Testis (tissue), 3 donors: ENCODE measurements around the gene TMEM117. TPM values are rescaled to one million over a fixed set of nuclear protein-coding genes. Genes with fewer than 3 reads are reported as not detected.

Experiments used
- DNase-seq: peaks from one replicate; pipeline ENCODE4 v3.0.0-alpha.2; 2019
- H3K27ac ChIP-seq, 2 donors: fragments of 200-600 bp; sonication (generic); one replicate each; pipeline ENCODE4 v1.5.1; 2019
- H3K27me3 ChIP-seq: fragments of 200-600 bp; sonication (generic); one replicate; pipeline ENCODE4 v1.5.1; 2019
- H3K36me3 ChIP-seq: fragments of 200-600 bp; sonication (generic); one replicate; pipeline ENCODE4 v1.5.1; 2017; ENCODE audit warnings: low read depth; ENCODE audit errors: missing control alignments
- H3K4me1 ChIP-seq: fragments of 200-600 bp; sonication (generic); one replicate; pipeline ENCODE4 v1.5.1; 2019
- H3K4me3 ChIP-seq, 2 donors: fragments of 200-600 bp; sonication (generic); one replicate each; pipeline ENCODE4 v1.5.1; 2017 to 2019
- H3K9me3 ChIP-seq: fragments of 200-600 bp; sonication (generic); one replicate; pipeline ENCODE4 v1.5.1; 2017
- POLR2A ChIP-seq: fragments of 450-650 bp; IDR thresholded peaks from one replicate; pipeline ENCODE4 v1.6.1; 2017; ENCODE audit warnings: antibody characterized with exemption, mild to moderate bottlenecking, moderate library complexity
- WGBS, 2 donors: methylation state at CpG; one replicate each; pipeline ENCODE4 v1.1.5; 2018; 5-methylcytosine and 5-hydroxymethylcytosine counted together
- intact Hi-C: fragments of 100-400 bp; cut with DNase I; formaldehyde crosslinking; loops from one replicate; pipeline ENCODE4 v1.15.1; 2023; ENCODE audit warnings: low total_unique reads
- polyA plus RNA-seq: library from polyadenylated mRNA; stranded (reverse); fragments of 350-450 nt; fragmentation: Illumina TruSeq; extraction: RNeasy Lipid Tissue Mini Kit (QIAGEN cat#74804); gene quantifications from one replicate; pipeline ENCODE4 v1.2.3, GENCODE V29; 2014; ENCODE audit warnings: low read depth, low replicate concordance; ENCODE audit not compliant: insufficient read depth
- total RNA-seq, 2 donors: library from RNA; depleted of rRNA; stranded (reverse); fragments of >200 nt; gene quantifications; one replicate each; pipeline ENCODE4 v1.2.3, GENCODE V29; 2016
- TF ChIP-seq, protein P1 (sequence below), 3 experiments: fragments of 450-650 bp in 2 of 3; fragments of 200-600 bp in 1 of 3; sonication (generic) in 1 of 3; IDR thresholded peaks; one replicate each; pipeline ENCODE4 v1.5.1; 2016 to 2019; ENCODE audit warnings: antibody characterized with exemption in 3 of 3, mild to moderate bottlenecking in 2 of 3, moderate library complexity in 1 of 3

TMEM117 gene
- total and polyA plus RNA-seq, 3 donors from 2014 or later: 6.1 to 17.7 (median 14.8) TPM

DNA sequence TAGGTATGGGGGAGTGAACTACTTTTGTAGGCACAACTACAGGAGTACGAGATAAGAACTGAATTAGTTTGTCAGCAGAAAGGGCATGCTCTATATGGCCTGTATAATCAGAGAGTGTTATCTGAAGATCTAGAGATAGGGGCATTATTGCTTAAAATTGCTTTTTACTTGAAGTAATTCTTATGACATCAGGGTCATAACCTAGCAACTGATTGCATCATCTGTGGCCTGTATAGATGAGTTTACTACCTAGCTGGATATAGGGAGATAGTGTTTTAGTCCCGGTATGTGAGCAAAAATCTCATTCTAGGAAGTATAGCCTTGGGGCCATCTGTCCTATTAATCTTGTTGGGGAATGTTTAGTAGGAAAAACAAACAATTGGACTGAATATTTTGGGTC is 142.7 kb downstream of the TMEM117 start:
- TF ChIP-seq, protein P1, sequence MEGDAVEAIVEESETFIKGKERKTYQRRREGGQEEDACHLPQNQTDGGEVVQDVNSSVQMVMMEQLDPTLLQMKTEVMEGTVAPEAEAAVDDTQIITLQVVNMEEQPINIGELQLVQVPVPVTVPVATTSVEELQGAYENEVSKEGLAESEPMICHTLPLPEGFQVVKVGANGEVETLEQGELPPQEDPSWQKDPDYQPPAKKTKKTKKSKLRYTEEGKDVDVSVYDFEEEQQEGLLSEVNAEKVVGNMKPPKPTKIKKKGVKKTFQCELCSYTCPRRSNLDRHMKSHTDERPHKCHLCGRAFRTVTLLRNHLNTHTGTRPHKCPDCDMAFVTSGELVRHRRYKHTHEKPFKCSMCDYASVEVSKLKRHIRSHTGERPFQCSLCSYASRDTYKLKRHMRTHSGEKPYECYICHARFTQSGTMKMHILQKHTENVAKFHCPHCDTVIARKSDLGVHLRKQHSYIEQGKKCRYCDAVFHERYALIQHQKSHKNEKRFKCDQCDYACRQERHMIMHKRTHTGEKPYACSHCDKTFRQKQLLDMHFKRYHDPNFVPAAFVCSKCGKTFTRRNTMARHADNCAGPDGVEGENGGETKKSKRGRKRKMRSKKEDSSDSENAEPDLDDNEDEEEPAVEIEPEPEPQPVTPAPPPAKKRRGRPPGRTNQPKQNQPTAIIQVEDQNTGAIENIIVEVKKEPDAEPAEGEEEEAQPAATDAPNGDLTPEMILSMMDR (IDR thresholded peaks at IDR 0.05): no peak
- TF ChIP-seq POLR2A: no peak
- Histone ChIP-seq H3K36me3 (no peaks in the 10 kb centered on the region), H3K4me3 (no peak overlapping the region), H3K4me1 (no peaks in the 10 kb centered on the region), H3K9me3 (no peaks in the 10 kb centered on the region), H3K27me3 (no peaks in the 10 kb centered on the region), H3K27ac (no peak overlapping the region)
- 87 to 89% methylated on average over 2 of the region's 2 CpGs for WGBS, 2 donors
- intact Hi-C loops: no loop called here
- DNase-seq: no peak

DNA sequence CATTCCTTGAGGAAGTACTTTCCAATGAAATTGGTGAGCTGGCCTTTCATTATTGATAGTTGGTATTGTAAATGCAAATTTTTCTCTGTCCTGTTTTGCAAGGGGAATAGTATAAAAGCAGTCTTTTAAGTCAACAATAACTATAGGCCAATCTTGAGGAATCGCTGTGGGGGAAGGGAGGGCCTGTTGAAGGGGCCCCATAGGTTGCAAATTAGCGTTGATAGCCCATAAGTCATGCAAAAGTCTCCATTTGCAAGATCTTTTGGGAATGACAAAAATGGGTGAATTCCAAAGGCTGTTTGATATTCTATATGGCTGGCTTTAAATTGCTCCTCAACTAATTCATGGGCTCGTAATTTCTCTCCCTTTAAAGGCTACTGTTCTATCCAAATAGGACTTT is 143.6 kb downstream of the TMEM117 start:
- Histone ChIP-seq H3K27me3 (no peaks in the 10 kb centered on the region), H3K27ac (no peak overlapping the region), H3K9me3 (no peaks in the 10 kb centered on the region), H3K4me3 (no peak overlapping the region), H3K36me3 (no peaks in the 10 kb centered on the region), H3K4me1 (no peaks in the 10 kb centered on the region)
- WGBS, 2 donors: 90 to 96% methylated on average over 3 of the region's 3 CpGs
- intact Hi-C loops: no loop called here
- no peak for DNase-seq
- TF ChIP-seq POLR2A: no peak
- TF ChIP-seq, protein P1 (IDR thresholded peaks at IDR 0.05): no peak

DNA sequence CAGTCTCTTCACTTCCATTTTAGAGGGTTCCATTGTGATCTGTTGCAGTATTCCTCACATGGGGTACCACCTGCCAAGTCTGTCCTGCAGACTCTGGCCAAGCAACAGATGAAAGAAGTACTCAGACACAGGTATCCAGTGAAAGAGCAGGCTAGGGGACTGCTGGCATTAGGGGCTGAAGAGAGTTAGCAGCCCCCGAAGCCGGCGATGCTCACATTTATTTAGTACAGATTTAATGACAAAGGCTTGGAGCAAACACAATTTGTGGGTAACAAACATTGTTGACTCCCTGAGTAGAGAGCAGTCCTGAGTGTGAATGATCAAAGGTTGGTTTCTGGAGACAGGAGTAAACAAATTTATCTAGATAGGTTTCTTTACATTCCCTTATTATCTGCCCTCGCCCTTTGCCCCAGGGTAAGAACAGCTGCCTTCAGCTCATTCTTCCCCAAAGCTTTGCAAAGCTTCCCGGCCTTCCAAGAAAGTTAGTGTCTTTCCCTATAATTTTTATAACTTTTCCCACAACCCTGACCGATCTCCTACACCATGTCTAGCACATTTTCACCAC is 144.8 kb downstream of the TMEM117 start:
- 96% methylated on average over 6 of the region's 6 CpGs for WGBS, 2 donors
- TF ChIP-seq, protein P1 (IDR thresholded peaks at IDR 0.05): no peak
- TF ChIP-seq POLR2A: no peak
- Histone ChIP-seq H3K4me3 (no peak overlapping the region), H3K36me3 (no peaks in the 10 kb centered on the region), H3K27ac (no peak overlapping the region), H3K27me3 (no peaks in the 10 kb centered on the region), H3K9me3 (no peaks in the 10 kb centered on the region), H3K4me1 (no peaks in the 10 kb centered on the region)
- DNase-seq: no peak
- intact Hi-C loops: no loop called here

DNA sequence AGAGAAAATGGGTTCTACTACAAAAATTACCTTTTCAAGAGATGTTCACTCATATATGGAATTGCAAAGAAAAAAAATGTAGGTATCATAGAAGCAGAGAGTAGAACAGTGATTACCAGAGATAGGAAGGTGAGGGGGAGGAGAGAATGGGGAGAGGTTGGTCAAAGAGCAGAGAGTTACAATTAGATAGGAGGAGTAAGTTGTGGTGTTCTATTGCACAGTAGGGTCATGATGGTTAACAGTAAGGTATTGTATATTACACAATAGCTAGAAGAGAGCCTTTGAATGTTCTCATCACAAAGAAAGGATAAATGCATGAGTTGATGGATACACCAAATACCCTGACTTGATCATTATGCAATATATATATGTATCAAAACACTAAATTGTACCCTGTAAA is 145.8 kb downstream of the TMEM117 start:
- H3K9me3 ChIP-seq: no peaks in the 10 kb centered on the region
- no peak for TF ChIP-seq POLR2A
- TF ChIP-seq, protein P1 (IDR thresholded peaks at IDR 0.05): no peak
- no peaks in the 10 kb centered on the region for H3K36me3 ChIP-seq
- no peak overlapping the region for H3K27ac ChIP-seq
- no peaks in the 10 kb centered on the region for H3K27me3 ChIP-seq
- no peaks in the 10 kb centered on the region for H3K4me1 ChIP-seq
- no peak for DNase-seq
- H3K4me3 ChIP-seq: no peak overlapping the region
- intact Hi-C loops: no loop called here

DNA sequence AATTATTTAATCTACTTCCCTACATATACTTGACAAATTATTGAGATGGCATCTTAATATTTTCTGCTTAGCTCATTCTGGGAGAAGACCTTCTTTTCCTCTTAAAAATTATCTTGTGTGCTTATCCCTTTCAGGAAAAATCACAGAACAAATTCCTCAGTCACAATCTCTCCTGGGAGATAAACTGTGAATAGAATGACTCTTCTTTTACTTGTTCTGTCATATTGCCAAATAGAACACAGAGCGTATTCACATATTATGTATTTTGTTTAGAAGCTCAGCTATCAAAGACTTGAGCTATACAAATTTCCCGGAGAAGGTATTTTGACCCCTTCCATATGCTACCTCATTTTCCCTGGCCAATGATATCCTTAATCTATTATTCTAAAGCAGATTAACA is 146.7 kb downstream of the TMEM117 start:
- Histone ChIP-seq H3K4me3 (no peak overlapping the region), H3K4me1 (no peaks in the 10 kb centered on the region), H3K27ac (no peak overlapping the region), H3K36me3 (no peaks in the 10 kb centered on the region), H3K27me3 (no peaks in the 10 kb centered on the region), H3K9me3 (no peaks in the 10 kb centered on the region)
- intact Hi-C loops: no loop called here
- DNase-seq: no peak
- 49 to 68% methylated on average over 2 of the region's 2 CpGs for WGBS, 2 donors
- TF ChIP-seq POLR2A: no peak
